ENCODE measurements around the gene TSEN34.

GRCh38 chr19:54191811-54192453 is 824 bp downstream of the TSEN34 start:
- no peak for TF ChIP-seq CTCF (conservative IDR thresholded peaks at IDR 0.05; ENCODE audit: low read length)
- no peak for TF ChIP-seq EZH2phosphoT487 (IDR thresholded peaks at IDR 0.05; ENCODE audit: borderline replicate concordance)
